ENCODE results near the gene CHRNA3. TPM values are rescaled to one million over a fixed set of nuclear protein-coding genes. Genes with fewer than 3 reads are reported as not detected.

CHRNA3 gene
- total and polyA plus RNA-seq, 7 donors, result 0.01 to 0.17 (median 0.05) TPM; not detected in 3

DNA sequence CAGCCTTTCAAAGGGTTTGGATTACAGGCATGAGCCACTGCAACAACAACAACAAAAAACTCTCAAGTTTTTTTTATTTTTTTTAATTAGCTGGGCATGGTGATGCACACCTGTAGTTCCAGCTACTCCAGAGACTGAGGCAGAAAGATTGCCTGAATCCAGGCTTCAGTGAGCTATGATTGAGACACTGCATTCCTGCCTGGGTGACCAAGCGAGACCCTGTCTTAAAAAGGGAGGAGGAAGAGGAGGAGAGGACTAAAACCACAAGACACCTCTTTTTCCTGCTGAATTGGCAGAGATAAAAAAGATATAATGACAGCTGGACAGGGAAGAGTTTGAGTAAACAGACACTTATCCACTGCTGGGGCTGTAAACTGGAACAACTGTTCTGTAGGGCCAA, 42.9 kb upstream of the CHRNA3 start:
- Histone ChIP-seq H3K9me3 (no peaks in the 10 kb centered on the region), H3K36me3 (ENCODE audit: insufficient read depth in 1 of 2, low read depth in 1 of 2) (no peaks in the 10 kb centered on the region), H3K4me3 (no peak overlapping the region), H3K4me1 (peaks cover 6% of the 10 kb centered on the region), H3K27ac (no peak overlapping the region), H3K27me3 (ENCODE audit: insufficient read depth in 3 of 3, low read length in 2 of 3) (no peaks in the 10 kb centered on the region)
- DNase-seq, result no peak
- 93 to 100% (median 98%) methylated on average over 1 of the region's 1 CpG for WGBS, 3 donors
- intact Hi-C loops (cut with DNase I), result no loop called here
- TF ChIP-seq CTCF (IDR thresholded peaks at IDR 0.05), result no peak
- ATAC-seq, result no peak

DNA sequence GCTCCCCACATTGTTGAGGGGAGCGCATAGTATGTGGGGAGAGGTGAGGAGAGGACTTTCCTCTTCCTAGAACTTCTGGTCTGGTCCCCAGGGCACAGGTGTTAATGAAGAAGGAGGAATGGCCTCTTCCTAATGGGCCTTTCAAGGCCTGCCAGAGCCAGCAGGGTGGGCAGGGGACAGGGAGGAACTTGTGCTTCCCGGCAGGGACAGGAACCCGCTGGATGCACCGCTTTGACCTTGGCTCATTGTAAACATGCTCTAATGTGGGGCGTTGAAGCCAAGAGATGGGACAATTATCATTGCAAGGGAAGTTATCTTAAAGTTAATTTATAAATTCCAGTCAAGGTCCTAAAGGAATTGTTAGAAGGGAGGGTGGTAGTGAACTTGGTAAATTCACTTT, 41.2 kb upstream of the CHRNA3 start:
- H3K4me1 ChIP-seq, result no peaks in the 10 kb centered on the region

DNA sequence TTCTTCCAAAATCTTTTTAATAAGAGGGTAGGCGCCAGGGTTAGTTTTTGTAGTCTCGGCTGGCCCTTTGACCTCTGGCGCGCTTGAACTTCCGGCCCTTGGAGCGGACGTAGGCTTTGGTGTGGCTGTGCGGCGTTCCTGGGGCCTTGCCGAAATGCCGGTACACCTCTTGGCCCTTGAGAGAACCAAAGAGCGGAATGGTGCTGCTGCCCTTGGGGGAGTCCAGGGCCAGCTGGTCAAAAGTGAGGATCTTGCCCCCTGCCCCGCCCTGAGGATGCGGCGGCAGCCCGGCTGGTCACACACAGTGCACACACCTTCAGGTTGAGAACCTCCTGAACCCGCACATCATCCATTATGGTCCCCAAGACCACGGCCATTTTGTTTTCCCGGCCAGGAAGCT, 40.2 kb upstream of the CHRNA3 start:
- intact Hi-C loops (cut with DNase I), result no loop called here
- TF ChIP-seq CTCF (IDR thresholded peaks at IDR 0.05), result no peak
- DNase-seq (no peak), ATAC-seq (no peak)
- H3K9me3 ChIP-seq, result no peaks in the 10 kb centered on the region
- no peaks in the 10 kb centered on the region for H3K4me1 ChIP-seq
- no peak overlapping the region for H3K4me3 ChIP-seq
- no peak overlapping the region for H3K27ac ChIP-seq
- WGBS, 3 donors, result 94 to 96% (median 96%) methylated on average over 19 of the region's 19 CpGs
- H3K36me3 ChIP-seq (ENCODE audit: insufficient read depth in 1 of 2, low read depth in 1 of 2), result no peaks in the 10 kb centered on the region
- no peaks in the 10 kb centered on the region for H3K27me3 ChIP-seq (ENCODE audit: insufficient read depth in 3 of 3, low read length in 2 of 3)

More for the DNA sequence above, 41.2 kb upstream of the CHRNA3 start:
- no peak for TF ChIP-seq CTCF (IDR thresholded peaks at IDR 0.05)
- Histone ChIP-seq H3K4me3 (no peak overlapping the region), H3K9me3 (no peaks in the 10 kb centered on the region), H3K27me3 (ENCODE audit: insufficient read depth in 3 of 3, low read length in 2 of 3) (no peaks in the 10 kb centered on the region), H3K36me3 (ENCODE audit: insufficient read depth in 1 of 2, low read depth in 1 of 2) (no peaks in the 10 kb centered on the region), H3K27ac (no peak overlapping the region)
- intact Hi-C loops (cut with DNase I), result no loop called here
- ATAC-seq, result no peak
- WGBS, 3 donors, result 59 to 78% (median 77%) methylated on average over 5 of the region's 5 CpGs
- no peak for DNase-seq

DNA sequence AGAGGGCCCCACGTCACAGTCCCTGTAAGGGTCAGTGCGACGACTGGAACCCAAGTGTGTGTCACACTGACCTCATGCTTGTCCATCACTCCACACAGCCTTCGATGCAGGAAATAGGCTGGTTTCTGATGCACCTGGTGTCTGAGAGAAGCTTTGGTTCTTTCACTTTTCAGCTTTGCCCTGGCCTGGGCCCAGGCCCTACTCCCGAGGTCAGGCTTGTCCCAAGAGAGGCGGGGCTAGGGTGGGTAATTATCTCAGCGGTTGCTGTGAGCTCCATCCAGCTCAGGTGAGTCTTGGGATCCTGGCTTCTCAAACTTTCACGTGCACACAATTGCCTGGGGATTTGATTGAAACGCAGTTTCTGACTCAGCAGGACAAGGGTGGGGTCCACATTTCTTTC, 39.8 kb upstream of the CHRNA3 start:
- whole genome bisulfite sequencing, 3 donors, result 72 to 79% (median 78%) methylated on average over 9 of the region's 9 CpGs
- H3K4me3 ChIP-seq, result no peak overlapping the region
- DNase-seq (no peak), ATAC-seq (no peak)
- intact Hi-C loops (cut with DNase I), result no loop called here
- TF ChIP-seq CTCF (IDR thresholded peaks at IDR 0.05), result no peak
- H3K27me3 ChIP-seq (ENCODE audit: insufficient read depth in 3 of 3, low read length in 2 of 3), result no peaks in the 10 kb centered on the region
- no peaks in the 10 kb centered on the region for H3K36me3 ChIP-seq (ENCODE audit: insufficient read depth in 1 of 2, low read depth in 1 of 2)
- H3K27ac ChIP-seq, result no peak overlapping the region
- H3K4me1 ChIP-seq, result no peaks in the 10 kb centered on the region
- no peaks in the 10 kb centered on the region for H3K9me3 ChIP-seq

DNA sequence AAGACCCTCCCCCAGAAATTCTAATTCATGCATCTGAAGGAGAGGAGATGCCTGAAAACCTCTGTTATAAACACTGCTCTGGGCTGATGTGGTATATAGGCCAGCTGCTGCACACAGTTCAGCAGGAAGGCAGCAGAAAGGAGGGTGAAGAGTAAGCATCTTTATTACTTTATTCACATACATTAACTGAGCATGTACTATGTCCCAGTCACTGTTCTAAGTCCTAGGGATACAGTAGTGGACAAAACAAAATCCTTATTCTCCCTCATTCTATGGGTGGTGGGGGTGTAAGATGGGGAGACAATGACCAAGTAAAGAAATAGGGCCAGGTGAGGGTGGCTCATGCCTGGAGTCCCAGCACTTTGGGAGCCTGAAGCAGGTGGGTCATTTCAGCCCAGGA, 38.0 kb upstream of the CHRNA3 start:
- Histone ChIP-seq H3K27ac (no peak overlapping the region), H3K4me1 (no peaks in the 10 kb centered on the region), H3K4me3 (no peak overlapping the region), H3K27me3 (ENCODE audit: insufficient read depth in 3 of 3, low read length in 2 of 3) (no peaks in the 10 kb centered on the region), H3K9me3 (no peaks in the 10 kb centered on the region), H3K36me3 (ENCODE audit: insufficient read depth in 1 of 2, low read depth in 1 of 2) (no peaks in the 10 kb centered on the region)
- intact Hi-C loops (cut with DNase I), result no loop called here
- DNase-seq (no peak), ATAC-seq (no peak)
- TF ChIP-seq CTCF (IDR thresholded peaks at IDR 0.05), result no peak
